SK-N-SH treated with all-trans-retinoic acid at 6 μM for 48 hours (cell line): ENCODE data around the gene GLI3.

ENCODE experiments used
- ARNTL ChIP-seq: fragments of 450-650 bp; formaldehyde crosslinking; IDR thresholded peaks from 2 replicates; pipeline ENCODE4 v1.5.0; 2020; ENCODE audit warnings: low read depth, mild to moderate bottlenecking, moderate library complexity, borderline replicate concordance
- ESRRG ChIP-seq: fragments of 250-450 bp; sonication (Bioruptor Pico); IDR thresholded peaks from 2 replicates; pipeline ENCODE4 v1.6.1; 2021; ENCODE audit warnings: mild to moderate bottlenecking
- OSR1 ChIP-seq: fragments of 250-450 bp; sonication (Bioruptor Pico); IDR thresholded peaks from 2 replicates; pipeline ENCODE4 v1.8.0; 2022; ENCODE audit warnings: moderate library complexity, mild to moderate bottlenecking, inconsistent platforms
- TOX ChIP-seq: fragments of 250-450 bp; sonication (Bioruptor Pico); IDR thresholded peaks from 2 replicates; pipeline ENCODE4 v1.8.0; 2021; ENCODE audit warnings: mild to moderate bottlenecking, moderate library complexity, borderline replicate concordance
- ZC3H10 ChIP-seq: fragments of 250-450 bp; sonication (Bioruptor Pico); IDR thresholded peaks from 2 replicates; pipeline ENCODE4 v1.5.1; 2021; ENCODE audit warnings: mild to moderate bottlenecking, moderate library complexity
- ZFP30 ChIP-seq: fragments of 450-650 bp; formaldehyde crosslinking; IDR thresholded peaks from 2 replicates; pipeline ENCODE4 v1.5.0; 2022; ENCODE audit warnings: mild to moderate bottlenecking, moderate library complexity
- TF ChIP-seq, protein P1 (sequence below): fragments of 250-450 bp; sonication (Bioruptor Pico); IDR thresholded peaks from 2 replicates; pipeline ENCODE4 v1.5.1; 2020; ENCODE audit warnings: low read depth, mild to moderate bottlenecking, moderate library complexity
- TF ChIP-seq, protein P2 (sequence below): fragments of 250-450 bp; sonication (Bioruptor Pico); IDR thresholded peaks from 2 replicates; pipeline ENCODE4 v1.8.0; 2020; ENCODE audit warnings: mild to moderate bottlenecking, moderate library complexity, borderline replicate concordance

DNA sequence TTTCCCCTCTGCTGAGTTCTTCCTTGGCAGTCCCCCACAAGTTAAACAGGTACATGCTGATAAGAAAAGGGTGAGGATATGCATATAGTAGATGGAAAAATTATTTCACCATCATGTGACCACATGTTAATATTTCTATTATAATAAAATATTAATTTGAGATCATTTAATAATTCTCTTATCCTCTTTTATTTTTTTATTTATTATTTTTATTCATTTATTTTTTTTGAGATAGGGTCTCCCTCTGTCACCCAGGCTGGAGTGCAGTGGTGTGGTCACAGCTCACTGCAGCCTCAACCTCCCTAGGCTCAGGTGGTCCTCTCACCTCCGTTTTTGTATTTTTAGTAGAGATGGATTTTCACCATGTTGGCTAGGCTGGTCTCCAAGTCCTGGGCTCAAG, 11.6 kb upstream of the GLI3 start:
- TF ChIP-seq OSR1 (no peak), ZFP30 (CRISPR knock-in tag) (no peak), ARNTL (CRISPR knock-in tag) (no peak), ESRRG (CRISPR knock-in tag) (no peak), TOX (CRISPR knock-in tag) (no peak), ZC3H10 (CRISPR knock-in tag) (no peak)
- TF ChIP-seq, protein P1, sequence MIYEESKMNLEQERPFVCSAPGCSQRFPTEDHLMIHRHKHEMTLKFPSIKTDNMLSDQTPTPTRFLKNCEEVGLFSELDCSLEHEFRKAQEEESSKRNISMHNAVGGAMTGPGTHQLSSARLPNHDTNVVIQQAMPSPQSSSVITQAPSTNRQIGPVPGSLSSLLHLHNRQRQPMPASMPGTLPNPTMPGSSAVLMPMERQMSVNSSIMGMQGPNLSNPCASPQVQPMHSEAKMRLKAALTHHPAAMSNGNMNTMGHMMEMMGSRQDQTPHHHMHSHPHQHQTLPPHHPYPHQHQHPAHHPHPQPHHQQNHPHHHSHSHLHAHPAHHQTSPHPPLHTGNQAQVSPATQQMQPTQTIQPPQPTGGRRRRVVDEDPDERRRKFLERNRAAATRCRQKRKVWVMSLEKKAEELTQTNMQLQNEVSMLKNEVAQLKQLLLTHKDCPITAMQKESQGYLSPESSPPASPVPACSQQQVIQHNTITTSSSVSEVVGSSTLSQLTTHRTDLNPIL (CRISPR knock-in tag): no peak
- TF ChIP-seq, protein P2, sequence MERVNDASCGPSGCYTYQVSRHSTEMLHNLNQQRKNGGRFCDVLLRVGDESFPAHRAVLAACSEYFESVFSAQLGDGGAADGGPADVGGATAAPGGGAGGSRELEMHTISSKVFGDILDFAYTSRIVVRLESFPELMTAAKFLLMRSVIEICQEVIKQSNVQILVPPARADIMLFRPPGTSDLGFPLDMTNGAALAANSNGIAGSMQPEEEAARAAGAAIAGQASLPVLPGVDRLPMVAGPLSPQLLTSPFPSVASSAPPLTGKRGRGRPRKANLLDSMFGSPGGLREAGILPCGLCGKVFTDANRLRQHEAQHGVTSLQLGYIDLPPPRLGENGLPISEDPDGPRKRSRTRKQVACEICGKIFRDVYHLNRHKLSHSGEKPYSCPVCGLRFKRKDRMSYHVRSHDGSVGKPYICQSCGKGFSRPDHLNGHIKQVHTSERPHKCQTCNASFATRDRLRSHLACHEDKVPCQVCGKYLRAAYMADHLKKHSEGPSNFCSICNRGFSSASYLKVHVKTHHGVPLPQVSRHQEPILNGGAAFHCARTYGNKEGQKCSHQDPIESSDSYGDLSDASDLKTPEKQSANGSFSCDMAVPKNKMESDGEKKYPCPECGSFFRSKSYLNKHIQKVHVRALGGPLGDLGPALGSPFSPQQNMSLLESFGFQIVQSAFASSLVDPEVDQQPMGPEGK (CRISPR knock-in tag): no peak
